GM18907 (cell line): ENCODE data around the gene STAT5B.
"Not testable (repeated sequence)": the region's sequence is repeated elsewhere in the genome, so short reads cannot be mapped to it uniquely, and the experiment has no call there.

Experiments
- ATAC-seq: cut with Tn5 transposase; IDR thresholded peaks from one replicate; pipeline ENCODE4 v1.9.1; 2021; ENCODE audit warnings: mild to moderate bottlenecking, moderate library complexity; ENCODE audit not compliant: unreplicated experiment

STAT5B gene

DNA sequence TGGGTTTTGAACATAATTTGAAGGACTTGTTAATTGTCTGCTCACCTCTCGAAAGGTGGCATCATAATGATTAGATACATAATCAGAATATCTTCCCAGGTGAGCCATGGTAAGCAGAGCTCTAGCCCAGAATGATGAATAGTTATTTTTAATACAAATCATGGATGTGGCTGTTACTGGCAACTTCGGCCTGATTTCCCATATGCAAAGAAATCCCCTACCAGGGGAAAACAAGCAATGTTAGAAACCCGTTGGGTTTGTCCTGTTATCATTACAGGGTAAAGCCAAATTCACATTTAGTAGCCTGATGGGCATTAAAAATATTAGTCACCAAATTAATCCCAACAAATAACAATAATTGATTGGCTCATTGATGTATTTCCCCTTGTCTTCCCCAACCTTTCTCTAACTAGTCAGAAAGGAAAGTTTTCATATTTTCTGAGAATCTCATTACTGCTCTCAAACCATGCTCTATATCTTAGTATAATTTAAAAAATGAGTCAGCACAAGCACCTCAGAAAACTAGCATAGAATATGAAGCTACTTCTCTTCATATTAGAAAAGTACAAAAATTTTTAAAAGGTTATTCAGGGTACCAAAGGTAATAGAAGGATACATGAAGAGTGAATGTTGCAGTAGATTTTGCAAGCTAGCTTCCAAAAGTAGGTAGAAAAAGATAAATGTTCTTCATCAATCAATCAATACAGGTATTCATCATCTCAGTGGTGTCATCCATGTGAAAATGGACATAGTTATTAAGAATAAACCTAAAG is 5.0 kb downstream of the STAT5B start:
- ATAC-seq = no peak

DNA sequence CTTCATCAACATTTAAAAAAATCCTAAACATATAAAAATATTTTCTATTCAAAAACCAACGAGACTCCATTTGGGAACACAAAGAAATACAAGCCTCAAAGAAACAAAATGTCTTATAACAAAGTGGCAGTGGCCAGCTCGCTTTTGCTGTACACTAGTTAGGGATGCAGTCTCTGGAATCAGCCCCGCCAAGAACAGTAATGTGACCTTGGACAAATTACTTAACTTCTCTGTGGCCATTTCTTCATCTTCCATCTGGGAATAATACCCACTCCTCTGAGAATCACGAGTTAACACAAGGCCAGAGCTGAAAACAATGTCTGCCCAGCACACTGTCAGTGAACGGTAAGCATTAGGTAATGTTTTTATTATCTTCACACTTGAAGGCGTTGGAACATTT is 5.6 kb downstream of the STAT5B start:
- ATAC-seq = no peak

GRCh38 chr17:42270170-42270535 is 6.0 kb downstream of the STAT5B start:
- no peak for ATAC-seq

DNA sequence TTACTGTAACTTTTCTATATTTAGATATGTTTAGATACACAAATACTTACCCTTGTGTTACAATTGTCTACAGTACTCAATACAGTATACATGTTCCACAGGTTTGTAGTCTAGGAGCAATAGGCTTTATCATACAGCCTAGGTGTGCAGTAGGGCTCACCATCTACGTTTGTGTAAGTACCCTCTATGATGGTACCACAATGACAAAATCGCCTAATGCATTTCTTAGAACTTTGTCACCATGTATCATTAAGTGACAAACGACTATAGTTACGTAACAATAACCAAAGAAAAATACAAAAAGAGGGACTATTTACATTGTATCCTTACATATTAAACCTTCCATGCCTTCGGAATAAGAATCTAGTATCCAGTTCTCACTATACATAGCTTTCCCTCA is 8.0 kb downstream of the STAT5B start:
- no peak for ATAC-seq

- ATAC-seq = no peak
These were observed 9.0 kb downstream of the STAT5B start for GRCh38 chr17:42266918-42267766.

GRCh38 chr17:42266462-42266861 is 9.7 kb downstream of the STAT5B start:
- no peak for ATAC-seq

DNA sequence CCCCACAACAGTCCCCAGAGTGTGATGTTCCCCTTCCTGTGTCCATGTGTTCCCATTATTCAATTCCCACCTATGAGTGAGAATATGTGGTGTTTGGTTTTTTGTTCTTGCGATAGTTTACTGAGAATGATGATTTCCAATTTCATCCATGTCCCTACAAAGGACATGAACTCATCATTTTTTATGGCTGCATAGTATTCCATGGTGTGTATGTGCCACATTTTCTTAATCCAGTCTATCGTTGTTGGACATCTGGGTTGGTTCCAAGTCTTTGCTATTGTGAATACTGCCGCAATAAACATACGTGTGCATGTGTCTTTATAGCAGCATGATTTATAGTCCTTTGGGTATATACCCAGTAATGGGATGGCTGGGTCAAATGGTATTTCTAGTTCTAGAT is 11.8 kb downstream of the STAT5B start:
- not testable (repeated sequence) for ATAC-seq

DNA sequence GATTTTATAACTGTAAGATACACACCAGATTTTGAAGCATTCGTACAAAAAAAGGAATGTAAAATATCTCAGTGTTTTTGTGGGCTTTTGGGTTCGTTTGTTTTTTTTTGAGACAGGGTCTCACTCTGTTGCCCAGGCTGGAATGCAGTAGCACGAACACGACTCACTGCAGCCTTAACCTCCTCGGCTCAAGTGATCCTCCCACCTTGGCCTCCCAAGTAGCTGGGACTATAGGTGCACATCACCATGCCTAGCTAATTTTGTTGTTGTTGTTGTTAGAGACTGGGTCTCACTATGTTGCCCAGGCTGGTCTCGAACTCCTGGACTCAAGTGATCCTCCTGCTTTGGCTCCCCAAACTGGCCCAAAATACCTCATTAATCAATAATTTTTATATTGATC is 15.9 kb downstream of the STAT5B start:
- ATAC-seq = no peak

DNA sequence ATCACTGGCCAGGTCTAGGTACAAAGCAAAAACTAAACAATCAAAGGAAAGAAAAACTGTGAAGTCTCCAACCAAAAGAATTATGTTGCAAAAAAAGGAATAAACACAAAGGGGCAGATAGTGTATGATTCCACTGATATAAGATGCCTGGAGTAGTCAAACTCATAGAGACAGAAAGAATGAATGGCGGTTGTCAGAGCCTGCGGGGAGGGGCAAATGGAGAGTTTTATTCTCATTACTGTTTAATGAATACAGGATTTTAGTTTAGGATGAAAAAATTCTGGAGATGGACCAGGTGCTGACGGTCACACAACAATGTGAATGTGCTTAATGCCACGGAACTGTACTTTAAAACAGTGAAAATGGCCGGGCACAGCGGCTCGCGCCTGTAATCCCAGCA is 20.7 kb downstream of the STAT5B start:
- no peak for ATAC-seq

DNA sequence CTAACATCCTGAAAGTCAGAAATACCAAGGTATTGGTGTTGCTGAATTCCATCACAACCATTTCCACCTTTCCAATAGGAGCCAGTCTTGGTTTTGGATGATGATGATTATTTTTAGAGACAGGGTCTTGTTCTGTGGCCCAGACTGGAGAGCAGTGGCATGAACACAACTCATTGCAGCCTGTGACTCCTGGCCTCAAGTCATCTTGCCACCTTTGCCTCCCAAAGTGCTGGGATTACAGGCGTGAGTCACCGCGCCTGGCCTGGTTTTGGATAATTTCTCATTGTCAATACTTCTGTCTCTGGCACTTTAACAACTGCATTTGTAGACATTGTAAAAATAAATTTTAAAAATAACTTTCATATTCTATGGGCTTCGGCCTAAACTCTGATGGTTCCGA is 22.6 kb downstream of the STAT5B start:
- no peak for ATAC-seq

GRCh38 chr17:42252597-42253550 is 23.3 kb downstream of the STAT5B start:
- no peak for ATAC-seq

DNA sequence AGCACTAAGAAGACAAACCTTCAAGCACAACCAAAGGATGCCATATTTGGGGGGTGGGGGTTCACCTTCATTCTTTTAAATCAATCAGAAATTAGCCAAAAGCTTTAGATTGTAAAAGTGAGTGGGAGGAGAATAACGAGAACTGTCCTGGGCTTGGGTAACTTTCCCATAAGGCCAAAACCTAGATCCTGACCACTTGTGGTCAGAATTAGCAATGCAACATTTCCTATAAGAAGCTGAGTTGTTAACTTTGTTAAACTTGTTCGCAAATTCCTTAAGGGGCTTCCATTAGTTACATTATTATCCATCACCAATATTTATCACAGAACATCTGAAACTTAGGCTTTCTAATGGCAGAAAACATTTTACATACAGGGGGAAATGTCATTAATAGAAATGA is 25.1 kb downstream of the STAT5B start:
- ATAC-seq = no peak

GRCh38 chr17:42249681-42250446 is 26.3 kb downstream of the STAT5B start:
- ATAC-seq = no peak

DNA sequence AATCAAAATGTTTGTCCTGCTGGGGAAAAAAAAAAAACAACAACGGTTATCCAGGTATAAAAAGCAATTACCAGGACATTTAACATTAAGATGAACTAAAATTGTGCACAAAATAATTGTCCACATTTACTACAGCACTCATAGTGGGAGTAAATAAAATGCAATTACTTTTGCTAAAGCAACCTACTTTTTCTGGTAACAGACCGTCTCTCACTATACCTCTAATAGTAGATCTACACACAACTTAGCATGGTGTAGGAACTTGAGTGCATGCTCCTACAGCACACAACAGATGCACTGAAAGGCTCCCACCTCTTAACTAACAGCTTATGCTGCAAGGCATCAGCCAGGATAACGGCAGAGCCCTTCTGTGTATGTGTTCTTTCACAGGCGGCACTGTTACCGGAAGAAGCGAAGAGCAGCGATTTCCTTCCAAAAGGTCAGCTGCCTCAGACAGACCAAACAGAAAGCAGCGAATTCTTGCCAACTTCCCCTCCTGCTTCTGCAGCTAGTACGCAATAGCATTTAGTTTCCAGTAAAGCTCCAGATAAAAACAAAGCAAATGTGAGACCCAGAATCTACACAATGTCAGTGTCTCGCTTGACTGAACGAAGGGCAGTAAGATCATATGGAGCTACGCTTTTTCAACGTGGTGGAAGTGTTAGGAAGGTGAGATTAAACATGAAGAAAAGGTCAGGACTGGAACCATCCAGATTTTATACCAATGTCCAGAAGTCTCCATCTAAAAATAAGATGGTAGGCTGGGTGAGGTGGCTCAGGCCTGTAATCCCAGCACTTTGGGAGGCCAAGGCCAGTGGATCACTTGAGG is 27.6 kb downstream of the STAT5B start:
- ATAC-seq = peak; percentile 84

DNA sequence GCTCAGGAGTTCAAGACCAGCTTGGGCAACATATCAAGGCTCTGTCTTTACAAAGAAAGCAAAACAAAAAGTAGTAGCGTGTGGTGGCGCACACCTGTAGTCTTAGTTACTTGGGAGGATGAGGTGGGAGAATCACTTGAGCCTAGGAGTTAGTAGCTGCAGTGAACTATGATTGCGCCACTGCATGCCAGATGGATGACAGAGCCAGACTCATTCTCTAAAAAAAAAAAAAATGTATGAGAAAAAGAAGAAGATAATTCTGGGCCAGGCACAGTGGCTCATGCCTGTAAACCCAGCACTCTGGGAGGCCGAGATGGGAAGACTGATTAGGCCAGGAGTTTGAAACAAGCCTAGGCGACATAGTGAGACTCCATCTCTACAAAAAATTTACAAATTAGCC is 28.5 kb downstream of the STAT5B start:
- ATAC-seq = no peak

DNA sequence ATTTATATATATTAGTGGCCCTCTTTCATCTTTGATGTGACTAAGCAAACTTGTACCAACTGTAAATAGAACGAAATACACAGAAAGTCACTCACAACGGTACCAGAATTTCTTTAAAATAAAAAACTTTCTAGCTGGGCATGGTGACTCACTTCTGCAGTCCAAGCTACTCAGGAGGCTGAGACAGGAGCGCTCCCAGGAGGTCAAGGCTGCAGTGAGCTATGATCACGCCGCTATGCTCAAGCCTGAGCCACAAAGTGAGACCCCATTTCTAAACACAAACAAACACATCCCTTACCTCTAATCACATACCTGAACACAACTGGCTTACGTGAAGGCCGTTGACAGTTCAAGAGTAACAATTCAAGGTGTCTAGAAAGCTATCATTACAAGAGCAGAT is 29.7 kb downstream of the STAT5B start:
- ATAC-seq = no peak

DNA sequence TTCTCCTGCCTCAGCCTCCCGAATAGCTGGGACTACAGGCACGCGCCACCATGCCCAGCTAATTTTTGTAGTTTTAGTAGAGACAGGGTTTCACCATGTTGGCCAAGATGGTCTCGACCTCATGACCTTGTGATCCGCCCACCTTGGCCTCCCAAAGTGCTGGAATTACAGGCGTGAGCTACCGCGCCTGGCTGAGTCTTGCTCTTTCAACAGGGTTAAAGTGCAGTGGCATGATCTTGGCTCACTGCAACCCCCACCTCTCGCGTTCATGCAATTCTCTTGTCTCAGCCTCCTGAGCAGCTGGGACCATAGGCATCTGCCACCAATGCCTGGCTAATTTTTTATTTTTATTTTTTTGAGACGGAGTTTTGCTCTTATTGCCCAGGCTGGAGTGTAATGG is 31.0 kb downstream of the STAT5B start:
- ATAC-seq = not testable (repeated sequence)

DNA sequence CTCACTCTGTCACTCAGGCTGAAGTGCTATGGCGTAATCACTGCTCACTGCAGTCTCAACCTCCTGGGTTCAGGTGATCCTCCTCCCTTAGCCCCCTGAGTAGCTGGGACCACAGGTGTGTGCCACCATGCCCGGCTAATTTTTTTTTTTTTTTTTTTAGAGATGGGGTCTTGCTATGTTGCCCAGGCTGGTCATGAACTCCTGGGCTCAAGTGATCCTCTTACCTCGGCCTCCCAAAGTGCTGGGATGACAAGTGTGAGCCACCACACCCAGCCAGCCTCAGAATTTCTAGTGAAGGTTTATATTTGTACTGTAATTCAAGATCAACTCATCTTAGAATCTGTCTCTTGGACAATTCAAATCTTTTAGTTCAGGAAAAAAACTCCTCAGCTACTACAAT is 32.1 kb downstream of the STAT5B start:
- ATAC-seq = not testable (repeated sequence)

DNA sequence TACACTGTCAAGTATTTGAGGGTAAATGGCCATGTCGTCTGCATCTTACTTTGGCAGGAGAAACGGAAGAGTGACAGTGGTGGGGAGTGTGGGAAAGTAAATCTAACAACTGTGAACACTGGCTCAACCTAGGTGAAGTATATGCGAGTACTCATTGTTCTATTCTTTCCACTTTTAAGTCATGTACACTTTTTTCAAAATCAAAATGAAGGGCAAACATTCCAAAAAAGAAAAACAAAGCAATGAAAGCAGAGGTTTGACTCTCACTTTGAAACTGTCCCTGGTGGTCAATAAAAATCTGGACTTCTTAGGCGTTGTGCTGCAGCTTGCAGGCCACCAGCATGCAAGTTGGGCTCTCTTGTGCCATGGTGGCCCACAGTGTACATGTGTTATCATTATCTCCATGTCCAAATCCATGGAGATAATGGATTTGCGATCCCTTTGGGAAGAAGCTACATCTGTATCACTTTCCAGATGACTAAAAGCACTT is 32.7 kb downstream of the STAT5B start:
- ATAC-seq = no peak
